Kidney capillary endothelial cell (primary cell): ENCODE data around the gene LRRC36.

Experiments used
- DNase-seq: peaks from one replicate; pipeline ENCODE4 v3.0.0-alpha.2; 2018; ENCODE audit warnings: low spot score

Gene LRRC36

DNA sequence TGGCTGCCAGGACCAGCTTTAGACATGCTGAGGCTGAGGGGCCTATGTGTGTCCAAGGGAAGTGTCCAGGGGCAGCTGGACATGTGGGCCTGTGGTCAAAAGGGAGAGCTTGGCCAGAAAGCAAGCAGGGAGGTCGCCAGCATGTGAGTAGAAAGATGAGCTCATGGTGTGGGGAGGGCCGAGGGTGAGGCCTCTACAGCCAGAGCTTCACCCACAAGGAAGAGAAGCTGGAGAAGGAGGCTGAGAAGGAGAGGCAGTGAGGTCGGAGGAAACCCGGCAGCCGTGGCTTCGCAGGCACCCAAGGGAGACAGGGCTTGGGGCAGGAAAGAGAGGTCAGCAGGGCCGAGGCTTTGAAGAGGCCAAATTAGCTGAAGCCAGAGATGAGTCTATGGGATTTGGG is 100.3 kb downstream of the LRRC36 start:
- DNase-seq: no peak

DNA sequence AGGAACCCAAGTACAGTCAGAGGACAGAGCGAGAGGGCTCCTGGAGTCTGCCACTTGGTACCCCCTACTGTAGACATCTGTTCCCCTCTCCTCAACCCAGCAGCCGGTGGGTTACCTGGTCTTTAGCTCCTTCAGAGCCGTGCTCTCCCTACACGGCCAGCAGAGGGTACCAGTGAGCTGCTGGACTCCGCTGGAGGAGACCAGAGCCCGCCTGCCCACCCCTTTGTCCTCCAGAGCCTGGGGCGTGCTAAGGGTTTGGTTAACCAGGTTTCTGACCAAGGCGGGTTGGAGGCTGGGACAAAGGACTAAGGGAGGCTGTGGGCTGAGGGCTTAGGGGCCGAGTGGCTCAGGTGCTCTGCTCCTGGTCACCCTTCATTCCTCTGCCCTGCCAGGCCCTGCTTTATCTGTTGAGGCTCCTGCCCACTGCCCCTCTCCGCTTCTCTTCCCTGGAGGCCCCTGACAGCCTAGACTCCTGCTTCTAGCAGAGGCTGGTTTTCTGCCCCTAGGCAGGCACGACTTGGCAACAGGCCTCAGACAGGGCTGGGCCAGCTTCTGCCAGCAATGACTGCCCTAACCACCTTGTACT is 101.6 kb downstream of the LRRC36 start:
- no peak for DNase-seq

DNA sequence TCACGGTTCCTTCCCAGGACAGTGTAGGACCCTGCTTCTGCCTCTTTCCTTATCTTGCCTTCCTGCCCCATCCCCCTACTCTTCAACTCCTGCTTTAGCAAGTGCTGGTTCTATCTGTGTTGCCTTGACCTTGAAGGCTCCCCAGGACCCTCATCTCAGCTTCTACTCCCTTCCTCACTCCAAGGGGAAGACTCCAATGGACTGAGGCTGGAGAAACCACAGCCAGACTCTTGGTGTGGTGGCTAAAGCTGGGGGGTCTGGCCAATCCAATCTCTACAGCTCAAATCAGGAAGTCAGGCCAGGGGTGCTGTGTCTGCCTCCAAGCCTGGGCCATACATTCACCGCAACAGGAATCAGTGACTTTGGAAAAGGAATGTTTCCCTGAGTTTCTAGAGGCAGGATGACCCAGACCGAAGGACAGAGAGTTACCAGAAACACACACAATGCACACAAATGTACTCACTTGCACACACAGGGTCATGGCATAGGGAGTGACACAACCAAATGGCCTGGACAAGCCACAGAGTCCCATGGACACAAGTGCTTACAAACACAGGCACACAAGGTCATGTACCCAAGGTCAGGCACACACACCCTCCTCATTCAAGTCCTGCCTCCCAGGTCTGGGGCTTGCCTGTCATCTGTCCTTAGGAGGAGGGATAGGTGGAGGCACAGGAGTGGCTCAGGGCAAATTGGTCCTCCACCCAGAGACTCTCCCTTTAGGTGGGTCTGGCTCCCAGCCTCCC is 102.6 kb downstream of the LRRC36 start:
- DNase-seq: no peak

DNA sequence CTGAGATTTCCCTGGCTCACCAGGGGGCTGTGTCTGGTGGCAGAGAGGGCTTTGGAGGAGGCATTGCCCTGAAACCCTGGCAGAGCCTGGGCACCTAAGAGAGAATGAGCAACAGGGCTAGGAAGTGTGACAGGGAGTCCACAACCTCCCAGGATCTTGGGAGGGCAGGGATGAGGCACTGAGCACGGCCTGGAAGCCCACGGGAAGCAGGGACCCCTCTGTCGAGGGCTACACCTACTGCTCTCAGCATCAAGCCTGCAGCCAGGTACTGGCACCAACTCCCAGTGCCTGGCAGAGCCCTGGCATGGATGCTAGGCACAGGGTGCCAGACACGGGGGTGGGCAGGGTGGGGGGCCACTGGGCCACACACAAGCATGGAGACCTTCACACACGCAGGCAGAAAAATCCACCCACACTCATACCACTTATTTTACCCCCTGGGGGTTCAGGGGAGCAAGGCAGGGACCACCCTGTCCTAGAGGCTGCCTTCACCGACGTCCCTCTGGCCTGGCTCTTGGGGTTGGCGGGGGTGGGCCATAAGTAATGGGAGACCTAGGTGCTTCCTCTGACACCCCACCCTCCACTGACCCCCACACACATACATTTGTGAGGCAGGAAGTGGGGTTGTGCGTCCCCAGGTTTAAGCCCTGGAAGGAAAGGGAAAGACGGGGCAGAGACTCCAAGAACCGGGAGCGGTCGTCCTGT is 103.3 kb downstream of the LRRC36 start:
- DNase-seq: no peak

GRCh38 chr16:67430504-67430976 is 103.9 kb downstream of the LRRC36 start:
- DNase-seq: no peak

- DNase-seq: peak; percentile 60
Measured at GRCh38 chr16:67430977-67431774, 104.6 kb downstream of the LRRC36 start, which contains the start of gene HSD11B2. HSD11B2 (plus strand) TSS chr16:67431121; CDS start chr16:67431249, 128 bp downstream.

DNA sequence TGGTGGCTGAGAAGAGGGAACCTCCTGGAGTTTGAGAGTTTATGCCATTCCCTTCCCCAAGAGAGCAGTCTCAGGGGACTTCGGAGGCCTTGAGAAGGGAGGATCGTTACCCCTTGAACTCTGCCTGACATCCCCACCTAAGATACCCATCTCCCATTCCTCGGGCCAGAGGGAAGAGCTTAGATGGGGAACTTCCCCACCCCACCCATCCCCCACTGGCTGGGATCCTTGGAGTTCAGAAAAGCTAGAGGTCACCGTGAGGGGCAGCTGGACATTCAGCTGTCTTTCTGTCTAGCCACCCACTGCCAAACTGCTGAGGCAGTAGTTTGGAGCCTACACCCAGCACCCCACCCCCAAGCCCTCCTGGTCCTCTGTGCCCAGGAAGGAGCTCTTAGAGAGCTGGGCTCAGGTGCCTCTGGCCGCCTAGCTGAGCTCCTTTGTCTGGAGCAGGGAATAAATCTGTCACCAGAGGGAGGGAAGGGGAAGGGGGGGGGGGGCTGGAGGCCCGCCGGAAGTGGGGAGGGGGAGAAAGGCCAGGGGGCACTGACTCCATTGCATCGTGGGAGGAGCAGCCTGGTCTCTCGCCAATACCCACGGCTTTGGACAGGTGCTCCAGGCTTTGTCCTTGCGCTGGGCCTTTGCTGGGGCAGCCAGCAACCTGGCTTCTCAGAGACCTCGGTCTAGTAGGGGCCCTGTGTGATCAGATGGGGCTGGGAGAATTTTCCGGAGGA is 105.3 kb downstream of the LRRC36 start:
- DNase-seq: no peak

GRCh38 chr16:67432506-67432890 is 105.9 kb downstream of the LRRC36 start:
- no peak for DNase-seq

DNA sequence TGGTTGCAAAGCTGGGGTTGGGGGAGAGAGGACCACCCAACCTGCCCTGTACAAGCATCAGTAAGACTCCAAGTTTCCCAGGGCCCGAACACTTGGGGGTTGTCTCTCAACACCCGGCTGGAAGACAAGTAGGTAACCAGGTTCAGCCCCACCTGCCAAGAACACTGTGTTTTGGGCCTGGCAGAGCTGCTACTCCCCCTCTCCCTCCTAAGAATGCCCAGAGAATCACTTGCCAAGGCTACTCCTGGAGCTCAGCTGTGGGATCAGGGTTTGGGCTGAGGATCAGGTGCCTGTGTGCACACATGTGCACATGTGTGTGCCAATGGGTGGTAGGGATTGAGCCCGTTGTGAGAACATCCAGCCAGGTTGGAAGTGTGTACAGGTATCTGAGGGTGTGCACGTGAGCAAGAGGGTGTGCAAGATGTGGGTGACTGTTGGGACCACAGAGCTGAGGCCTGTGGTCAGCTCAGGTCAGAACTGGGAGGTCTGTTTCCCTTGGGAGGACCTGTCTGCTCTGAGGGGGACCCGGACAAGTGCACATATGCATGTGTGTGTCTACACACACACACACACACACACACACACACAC is 106.6 kb downstream of the LRRC36 start:
- no peak for DNase-seq
